Activated CD4-positive, alpha-beta T cell treated with anti-CD3 and anti-CD28 coated beads, Interleukin-2, Interleukin-6, amounts not matched to agents 100 ng/mL and 50 ng/mL, durations not matched to agents 16 hours and 8 hours (primary cell): Measurements from ENCODE around the gene NPR2.

Source experiments
- DNase-seq: peaks from one replicate; pipeline ENCODE4 v3.0.0-alpha.2; 2020

Gene NPR2

GRCh38 chr9:35834260-35835215 is 43.1 kb downstream of the NPR2 start:
- no peak for DNase-seq

- DNase-seq: peak; percentile 13
Observed at GRCh38 chr9:35835216-35835632, 43.8 kb downstream of the NPR2 start.

- no peak for DNase-seq
Observed at GRCh38 chr9:35835766-35836165, 44.4 kb downstream of the NPR2 start.

GRCh38 chr9:35836595-35836994 is 45.2 kb downstream of the NPR2 start:
- DNase-seq: no peak

- no peak for DNase-seq
Observed at GRCh38 chr9:35839926-35840325, 48.5 kb downstream of the NPR2 start.

- DNase-seq: no peak
Observed at GRCh38 chr9:35840881-35841644, 49.7 kb downstream of the NPR2 start.

- no peak for DNase-seq
Observed at GRCh38 chr9:35841645-35841900, 50.2 kb downstream of the NPR2 start.

- no peak for DNase-seq
Observed at GRCh38 chr9:35842020-35842745, 50.8 kb downstream of the NPR2 start.

- DNase-seq: no peak
Observed at GRCh38 chr9:35842795-35843194, 51.4 kb downstream of the NPR2 start.

- peak; percentile 15 for DNase-seq
Observed at GRCh38 chr9:35844628-35845270, 53.4 kb downstream of the NPR2 start.

GRCh38 chr9:35845824-35846771 is 54.7 kb downstream of the NPR2 start:
- no peak for DNase-seq

- DNase-seq: peak; percentile 25
Observed at GRCh38 chr9:35847792-35848572, 56.6 kb downstream of the NPR2 start.

- no peak for DNase-seq
Observed at GRCh38 chr9:35852267-35852815, 61.0 kb downstream of the NPR2 start.

- no peak for DNase-seq
Observed at GRCh38 chr9:35852876-35853865, 61.8 kb downstream of the NPR2 start.

- DNase-seq: no peak
Observed at GRCh38 chr9:35854091-35854762, 62.8 kb downstream of the NPR2 start.

GRCh38 chr9:35856206-35856605 is 64.8 kb downstream of the NPR2 start:
- DNase-seq: no peak

- no peak for DNase-seq
Observed at GRCh38 chr9:35856882-35857281, 65.5 kb downstream of the NPR2 start.

GRCh38 chr9:35858458-35858857 is 67.1 kb downstream of the NPR2 start:
- DNase-seq: no peak
